NCI-H2227 (cell line): ENCODE measurements around the gene GALNTL6.
"Not testable (repeated sequence)": the region's sequence is repeated elsewhere in the genome, so short reads cannot be mapped to it uniquely, and the experiment has no call there.

Source experiments
- DNase-seq: peaks from one replicate; lab custom pipeline; 2025; ENCODE audit not compliant: unreplicated experiment; lab: John Stamatoyannopoulos, UW

Gene GALNTL6

GRCh38 chr4:173042139-173042538 lies 1228.9 kb downstream of the GALNTL6 start:
- not testable (repeated sequence) for DNase-seq

- no peak for DNase-seq
Measured at GRCh38 chr4:173044340-173044739, 1231.1 kb downstream of the GALNTL6 start.

DNA sequence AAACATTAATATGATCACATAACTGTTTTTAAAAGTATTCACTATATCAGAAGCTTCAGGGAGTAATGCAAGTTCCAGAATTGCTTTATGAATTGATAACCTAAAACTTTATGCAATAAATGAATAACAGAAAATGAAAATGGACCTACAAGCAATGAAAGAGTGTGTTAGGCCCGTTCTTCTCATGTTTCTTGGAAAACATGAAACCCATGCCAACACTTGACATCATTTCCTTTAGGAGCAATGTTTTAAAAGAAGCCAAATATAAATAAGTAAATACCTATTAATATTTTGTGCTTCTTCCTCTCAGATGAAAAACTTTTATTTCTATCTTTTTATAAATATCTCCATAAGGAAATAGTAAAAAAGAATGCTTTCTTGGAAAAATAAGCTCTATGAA lies 1232.4 kb downstream of the GALNTL6 start:
- DNase-seq = no peak

- no peak for DNase-seq
Measured at GRCh38 chr4:173046144-173046543, 1232.9 kb downstream of the GALNTL6 start.

DNA sequence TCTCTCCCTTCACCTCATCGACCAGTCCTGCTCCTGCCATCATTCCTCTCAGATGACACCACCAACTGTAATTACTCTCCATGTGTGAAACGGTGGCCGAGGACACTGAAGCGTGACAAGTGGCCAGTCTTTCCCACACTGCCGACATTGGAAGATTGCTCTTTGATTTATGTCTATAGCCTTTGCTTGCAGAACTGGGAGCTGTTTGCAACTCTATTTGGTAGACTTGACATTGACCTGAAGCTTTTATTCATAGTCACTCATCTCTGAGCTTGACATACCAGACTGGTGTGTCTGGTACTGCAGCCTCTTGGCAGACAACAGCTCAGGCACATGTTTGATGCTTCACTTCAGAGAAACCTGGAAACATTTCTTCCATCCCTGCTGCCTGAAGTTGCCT lies 1233.6 kb downstream of the GALNTL6 start:
- DNase-seq = peak; percentile 63

GRCh38 chr4:173051232-173051631 lies 1238.0 kb downstream of the GALNTL6 start:
- no peak for DNase-seq

DNA sequence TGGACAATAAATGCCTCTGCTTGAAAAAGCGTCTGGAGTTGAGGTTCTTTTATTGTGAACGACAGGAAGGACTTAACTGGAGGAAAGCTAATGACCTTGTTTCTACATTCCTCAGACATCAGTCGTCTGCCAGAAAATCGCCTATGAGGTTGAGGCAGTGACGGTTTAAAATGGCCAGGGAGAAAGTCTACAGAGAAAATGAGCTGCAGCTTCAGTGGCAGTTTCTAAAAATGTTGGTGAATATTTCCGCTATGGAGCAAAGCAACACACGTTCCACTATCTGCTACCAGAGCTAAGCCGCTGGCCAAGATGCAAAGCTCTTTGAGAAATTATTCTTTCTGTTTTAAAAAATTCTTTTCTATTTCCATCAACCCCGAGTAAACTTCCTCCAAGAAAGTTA lies 1238.5 kb downstream of the GALNTL6 start:
- DNase-seq = no peak

- no peak for DNase-seq
Measured at GRCh38 chr4:173052439-173052838, 1239.2 kb downstream of the GALNTL6 start.

DNA sequence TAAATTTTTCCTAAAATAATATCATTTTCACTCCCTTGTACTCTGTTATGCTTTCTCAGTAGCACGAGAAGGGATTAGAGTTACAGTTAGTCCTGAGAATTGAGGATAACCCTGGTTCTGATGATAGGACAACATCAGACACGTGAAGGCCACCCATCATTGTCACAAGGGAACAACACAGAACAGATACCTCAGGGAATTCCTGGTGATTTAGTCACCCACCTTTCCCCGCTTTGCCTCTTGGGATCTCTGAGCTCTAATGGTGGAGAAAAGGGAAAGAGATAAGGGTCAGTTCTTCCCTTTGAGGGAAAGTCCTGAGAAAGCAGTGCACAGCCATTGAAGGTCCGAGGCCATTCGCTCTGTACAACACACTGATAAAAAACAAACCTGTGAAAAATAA lies 1243.1 kb downstream of the GALNTL6 start:
- no peak for DNase-seq

GRCh38 chr4:173056710-173057109 lies 1243.5 kb downstream of the GALNTL6 start:
- DNase-seq = no peak

DNA sequence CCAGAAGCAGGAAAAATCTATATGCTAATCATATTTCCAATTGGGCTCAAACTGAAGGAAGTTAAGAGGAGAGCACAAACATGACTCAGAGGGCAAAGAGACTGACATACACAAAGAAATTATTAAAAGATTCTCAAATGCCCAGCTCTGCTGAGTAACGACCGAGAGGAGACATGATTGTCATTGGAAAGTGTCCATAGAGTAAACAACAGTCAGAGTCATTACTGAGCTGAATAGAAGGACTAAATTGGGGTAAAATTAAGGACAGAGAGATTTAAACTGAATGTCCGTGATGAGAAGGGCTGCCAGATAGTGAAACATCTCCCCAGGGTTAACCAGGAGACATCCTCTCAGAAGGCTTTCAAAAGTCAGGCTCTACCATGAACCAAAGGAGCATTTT lies 1244.2 kb downstream of the GALNTL6 start:
- DNase-seq = no peak

DNA sequence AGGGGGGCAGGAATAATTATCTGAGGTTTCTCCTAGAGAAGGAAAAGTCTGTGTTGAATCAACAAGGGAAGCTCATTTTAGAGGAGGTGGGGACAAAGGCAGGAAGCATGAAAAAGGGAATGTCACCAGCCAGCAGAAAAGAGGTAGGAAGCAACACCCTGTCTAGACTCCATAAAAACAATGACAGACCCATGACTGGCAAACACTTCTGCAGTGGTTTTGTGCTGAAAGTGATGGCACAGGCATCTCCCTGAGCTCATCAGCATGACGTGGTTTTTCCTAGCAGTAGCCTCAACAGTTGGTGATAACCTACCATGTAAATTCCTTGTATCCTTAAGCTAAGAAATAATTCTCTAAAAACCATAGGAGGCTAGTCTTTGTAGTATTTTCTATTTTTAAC lies 1244.7 kb downstream of the GALNTL6 start:
- DNase-seq = no peak

- DNase-seq = no peak
Measured at GRCh38 chr4:173061160-173061559, 1248.0 kb downstream of the GALNTL6 start.

- DNase-seq = no peak
Measured at GRCh38 chr4:173073939-173074500, 1260.8 kb downstream of the GALNTL6 start.

- peak; percentile 22 for DNase-seq
Measured at GRCh38 chr4:173074501-173074946, 1261.3 kb downstream of the GALNTL6 start.

DNA sequence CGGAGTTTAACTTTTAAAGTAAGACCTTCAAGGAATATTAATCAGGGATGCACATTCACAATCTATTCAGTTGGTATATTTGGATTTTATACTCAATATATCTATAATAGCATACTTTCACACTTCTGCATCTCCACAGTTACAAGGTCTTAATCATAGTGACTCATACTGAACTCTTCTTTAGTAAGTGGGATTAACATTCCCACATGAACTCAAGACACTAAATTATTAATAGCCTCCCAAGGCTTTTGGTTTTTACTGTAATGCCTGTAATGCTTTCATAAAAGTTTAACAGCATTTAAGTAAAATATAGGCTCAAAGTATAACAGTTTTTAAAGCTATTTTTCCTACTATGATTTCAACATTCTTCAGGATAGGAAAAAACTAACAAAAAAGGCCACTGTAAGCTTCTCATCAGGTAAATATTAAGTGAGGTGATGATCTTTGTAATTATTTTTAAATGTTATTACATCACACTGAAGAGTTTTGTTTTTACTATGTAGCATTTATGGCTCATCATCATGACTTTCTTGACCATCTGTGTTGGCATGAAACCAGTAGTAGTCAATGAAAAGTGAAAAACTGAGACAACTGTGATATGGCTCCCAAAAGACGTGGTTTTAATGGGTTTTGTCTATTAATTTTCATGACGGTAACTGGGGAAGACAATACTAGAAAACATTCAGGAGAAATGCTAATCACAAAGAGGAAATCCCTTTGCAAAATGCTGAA lies 1263.9 kb downstream of the GALNTL6 start:
- DNase-seq = no peak

- no peak for DNase-seq
Measured at GRCh38 chr4:173088144-173088543, 1274.9 kb downstream of the GALNTL6 start.
